ENCODE results near the gene SNX32.
"Not testable (repeated sequence)": the region's sequence is repeated elsewhere in the genome, so short reads cannot be mapped to it uniquely, and the experiment has no call there.

Gene SNX32

GRCh38 chr11:65829459-65829858, 4.3 kb upstream of the SNX32 start:
- no peak for DNase-seq (ENCODE audit: low spot score)

- DNase-seq (ENCODE audit: low spot score) = not testable (repeated sequence)
These were observed 1.5 kb upstream of the SNX32 start for GRCh38 chr11:65832231-65832630.

- DNase-seq (ENCODE audit: low spot score) = no peak
These were observed 439 bp downstream of the SNX32 start for GRCh38 chr11:65834202-65834601.

DNA sequence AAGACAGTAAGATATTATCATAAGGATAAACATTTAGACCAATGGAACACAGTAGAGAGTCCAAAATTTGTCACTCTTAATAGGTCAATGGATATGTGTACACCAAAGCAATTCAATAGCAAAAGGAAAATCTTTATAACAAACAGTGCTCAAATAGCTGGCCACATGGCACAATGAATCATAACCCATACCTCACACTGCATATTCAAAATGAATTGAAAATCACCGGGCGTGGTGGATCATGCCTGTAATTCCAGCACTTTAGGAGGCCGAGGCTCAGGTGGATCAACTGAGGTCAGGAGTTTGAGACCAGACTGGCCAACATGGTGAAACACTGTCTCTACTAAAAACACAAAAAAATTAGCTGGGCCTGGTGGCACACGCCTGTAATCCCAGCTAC, 8.4 kb downstream of the SNX32 start:
- no peak for DNase-seq (ENCODE audit: low spot score)

DNA sequence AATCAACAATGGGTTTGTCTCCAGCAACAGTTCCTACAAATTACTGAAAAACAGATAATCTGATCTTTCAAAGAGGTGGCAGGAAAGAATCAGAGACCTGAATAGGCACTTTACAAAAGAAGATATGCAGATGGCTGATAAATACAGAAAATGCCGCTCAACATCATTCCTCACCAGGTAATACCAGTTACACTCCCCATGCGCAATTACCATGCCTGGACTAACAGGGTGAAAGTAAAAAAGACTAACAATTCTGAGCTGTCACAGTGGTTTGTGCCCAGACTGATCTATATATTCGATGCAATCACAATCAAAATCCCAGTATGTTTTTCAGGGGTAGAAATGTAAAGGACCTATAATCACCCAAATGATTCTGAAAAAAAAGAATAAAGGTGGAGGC, 10.0 kb downstream of the SNX32 start:
- no peak for DNase-seq (ENCODE audit: low spot score)

- no peak for DNase-seq (ENCODE audit: low spot score)
These were observed 10.6 kb downstream of the SNX32 start for GRCh38 chr11:65844231-65844872.

GRCh38 chr11:65847746-65848145, 14.0 kb downstream of the SNX32 start:
- DNase-seq (ENCODE audit: low spot score) = no peak

DNA sequence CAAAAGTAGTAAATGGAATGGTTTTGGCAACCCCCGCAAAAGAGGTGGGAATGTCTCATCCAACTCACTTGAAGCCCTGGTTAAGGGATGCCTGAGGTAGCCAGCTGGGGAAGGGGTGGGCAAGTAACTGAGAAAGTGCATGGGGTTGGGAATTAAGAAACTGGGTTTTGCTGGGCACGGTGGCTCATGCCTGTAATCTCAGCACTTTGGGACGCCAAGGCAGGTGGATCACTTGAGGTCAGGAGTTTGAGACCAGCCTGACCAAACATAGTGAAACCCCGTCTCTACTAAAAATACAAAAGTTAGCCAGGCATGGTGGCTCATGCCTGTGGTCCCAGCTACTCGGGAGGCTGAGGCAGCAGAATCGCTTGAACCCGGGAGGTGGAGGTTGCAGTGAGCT, 14.9 kb downstream of the SNX32 start:
- not testable (repeated sequence) for DNase-seq (ENCODE audit: low spot score)

DNA sequence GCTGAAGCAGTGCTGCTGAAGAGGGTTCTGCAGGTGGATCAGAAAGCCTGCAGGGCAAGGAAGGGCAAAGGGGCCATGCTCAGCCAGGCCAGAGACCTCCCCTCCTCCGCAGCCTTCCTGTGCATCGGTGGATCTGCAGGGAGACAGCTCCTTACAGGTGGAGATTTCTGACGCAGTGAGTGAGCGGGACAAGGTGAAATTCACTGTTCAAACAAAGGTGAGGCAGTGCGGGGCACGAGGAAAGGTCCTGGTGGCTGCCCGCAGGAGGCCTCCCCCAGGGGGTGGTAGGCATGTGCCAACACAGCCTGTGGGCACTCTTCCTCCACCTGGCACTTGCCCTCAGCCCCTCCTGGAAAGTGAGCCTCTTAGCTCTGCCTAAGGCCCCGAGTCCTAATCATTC, 15.6 kb downstream of the SNX32 start:
- DNase-seq (ENCODE audit: low spot score) = no peak

- DNase-seq (ENCODE audit: low spot score) = no peak
These were observed 16.0 kb downstream of the SNX32 start for GRCh38 chr11:65849771-65850216.

DNA sequence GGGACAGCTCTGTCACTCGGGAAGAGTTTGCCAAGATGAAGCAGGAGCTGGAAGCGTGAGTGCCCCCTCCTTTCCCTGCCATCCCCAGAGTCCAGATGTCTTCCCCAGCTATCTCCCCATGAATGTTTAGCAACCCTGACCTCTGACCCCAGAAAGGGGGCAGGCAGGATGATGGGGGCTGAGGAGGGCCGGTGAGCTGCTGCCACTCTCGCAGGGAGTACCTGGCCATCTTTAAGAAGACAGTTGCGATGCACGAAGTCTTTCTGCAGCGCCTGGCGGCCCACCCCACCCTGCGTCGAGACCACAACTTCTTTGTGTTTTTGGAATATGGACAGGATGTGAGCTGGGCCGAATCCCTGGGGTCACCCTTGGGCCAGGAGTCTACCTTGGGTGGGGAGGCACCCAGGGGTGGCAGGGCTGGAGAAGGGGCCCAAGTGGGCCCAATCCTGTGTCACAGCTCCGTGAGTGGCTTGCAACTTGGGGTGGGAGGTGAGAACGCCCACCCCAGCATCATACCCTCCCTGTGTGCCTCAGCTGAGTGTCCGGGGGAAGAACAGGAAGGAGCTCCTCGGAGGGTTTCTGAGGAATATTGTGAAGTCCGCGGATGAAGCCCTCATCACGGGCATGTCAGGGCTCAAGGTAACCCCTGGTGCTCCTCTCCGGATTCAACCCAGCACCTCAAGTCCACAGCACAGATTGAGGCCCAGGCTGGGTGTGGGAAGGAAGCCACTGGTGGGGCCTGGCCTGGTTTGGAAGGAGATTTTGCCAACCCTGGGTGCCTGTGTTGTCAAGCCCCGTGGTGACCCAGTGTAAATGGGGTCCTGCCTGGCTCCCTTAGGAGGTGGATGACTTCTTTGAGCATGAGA, 16.7 kb downstream of the SNX32 start:
- no peak for DNase-seq (ENCODE audit: low spot score)

GRCh38 chr11:65851083-65851579, 17.4 kb downstream of the SNX32 start:
- DNase-seq (ENCODE audit: low spot score) = no peak

DNA sequence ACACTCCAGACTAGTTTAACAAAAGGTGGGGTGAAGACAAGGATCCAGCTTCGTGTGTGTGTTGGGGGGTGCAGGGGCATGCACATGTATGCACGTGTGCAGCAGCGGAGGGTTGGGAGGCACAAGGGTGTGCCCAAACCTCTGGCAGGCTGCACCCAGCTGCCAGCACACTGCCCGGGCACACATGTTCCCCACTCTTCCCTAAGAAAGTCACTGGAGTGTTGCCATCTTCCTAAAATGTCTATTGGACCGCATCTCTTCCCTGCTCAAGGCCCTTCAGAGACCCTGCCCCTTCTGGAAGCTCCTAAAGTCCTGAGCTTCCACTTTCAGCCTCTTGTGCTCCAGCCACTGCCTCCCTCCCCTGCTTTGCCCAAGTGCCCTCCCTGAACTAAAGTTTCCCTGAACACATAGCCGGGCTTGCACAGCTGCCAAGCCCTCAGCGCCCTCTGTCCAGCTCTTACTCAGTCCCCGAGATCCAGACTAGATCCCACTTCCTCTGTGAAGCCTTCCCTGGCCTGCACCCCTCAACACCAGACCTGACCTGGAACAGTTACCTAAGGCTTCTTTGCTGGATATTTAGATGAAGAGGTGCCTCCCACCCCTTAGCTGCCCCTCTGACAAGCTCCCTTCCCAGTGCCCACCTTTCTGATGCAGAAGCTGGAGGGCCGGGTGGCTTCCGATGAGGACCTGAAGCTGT, 18.2 kb downstream of the SNX32 start:
- DNase-seq (ENCODE audit: low spot score) = no peak

DNA sequence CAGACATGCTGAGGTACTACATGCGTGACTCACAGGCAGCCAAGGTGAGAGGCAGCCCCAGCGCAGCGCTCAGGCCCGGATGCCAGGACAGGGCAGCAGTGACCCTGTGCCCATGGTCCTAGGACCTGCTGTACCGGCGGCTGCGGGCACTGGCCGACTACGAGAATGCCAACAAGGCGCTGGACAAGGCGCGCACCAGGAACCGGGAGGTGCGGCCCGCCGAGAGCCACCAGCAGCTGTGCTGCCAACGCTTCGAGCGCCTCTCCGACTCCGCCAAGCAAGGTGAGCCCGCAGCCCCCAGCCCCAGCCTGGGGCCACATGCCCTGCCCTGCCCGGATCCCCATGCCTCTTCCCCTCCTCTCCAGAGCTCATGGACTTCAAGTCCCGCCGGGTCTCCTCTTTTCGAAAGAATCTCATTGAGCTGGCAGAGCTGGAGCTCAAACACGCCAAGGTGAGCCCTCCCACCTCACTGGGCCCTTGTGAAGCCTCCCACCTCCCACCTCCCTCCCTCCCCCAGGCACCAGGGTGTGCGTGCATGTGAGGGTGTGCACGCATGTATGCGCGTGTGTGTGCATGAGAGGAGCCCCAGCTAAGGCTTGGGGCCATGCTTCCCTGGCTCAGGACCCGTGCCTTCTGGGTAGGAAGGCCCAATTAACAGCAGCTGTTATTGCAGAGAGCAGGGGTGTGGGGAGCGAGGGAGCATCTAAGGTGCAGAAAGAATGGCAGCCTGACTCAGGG, 18.9 kb downstream of the SNX32 start:
- DNase-seq (ENCODE audit: low spot score) = no peak

DNA sequence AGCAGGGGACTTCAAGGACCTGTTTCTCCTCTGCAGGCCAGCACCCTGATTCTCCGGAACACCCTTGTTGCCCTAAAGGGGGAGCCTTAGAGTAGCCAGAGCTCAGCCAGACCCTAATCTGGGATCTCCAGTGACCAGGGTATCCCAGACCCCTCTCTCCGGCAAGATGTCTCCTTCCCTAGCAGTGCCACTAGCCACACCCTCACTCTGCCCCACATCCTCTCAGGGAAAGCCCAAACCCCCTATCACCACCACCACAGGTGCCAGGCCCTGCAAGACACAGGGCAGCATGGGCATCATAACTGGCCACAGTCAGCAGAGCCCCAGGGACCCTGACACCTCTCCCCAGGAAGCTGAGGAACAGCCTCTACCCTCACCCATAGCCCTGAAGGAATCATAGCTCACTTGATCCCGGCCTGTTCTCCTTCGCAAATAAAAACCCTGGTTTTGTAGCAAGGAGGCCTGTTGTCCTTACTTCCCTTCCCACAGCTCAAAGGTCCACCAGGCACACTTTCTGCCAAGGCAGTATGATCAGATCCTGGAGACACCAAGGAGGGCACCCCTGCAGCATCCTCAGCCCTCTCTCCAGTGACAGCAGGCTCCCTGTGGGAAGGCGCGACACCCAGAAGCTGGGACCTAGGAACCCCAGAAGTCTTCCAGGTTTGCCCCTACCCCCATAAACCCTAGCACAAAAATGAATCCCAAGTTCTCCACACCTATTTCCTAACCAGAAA, 19.6 kb downstream of the SNX32 start:
- no peak for DNase-seq (ENCODE audit: low spot score)

DNA sequence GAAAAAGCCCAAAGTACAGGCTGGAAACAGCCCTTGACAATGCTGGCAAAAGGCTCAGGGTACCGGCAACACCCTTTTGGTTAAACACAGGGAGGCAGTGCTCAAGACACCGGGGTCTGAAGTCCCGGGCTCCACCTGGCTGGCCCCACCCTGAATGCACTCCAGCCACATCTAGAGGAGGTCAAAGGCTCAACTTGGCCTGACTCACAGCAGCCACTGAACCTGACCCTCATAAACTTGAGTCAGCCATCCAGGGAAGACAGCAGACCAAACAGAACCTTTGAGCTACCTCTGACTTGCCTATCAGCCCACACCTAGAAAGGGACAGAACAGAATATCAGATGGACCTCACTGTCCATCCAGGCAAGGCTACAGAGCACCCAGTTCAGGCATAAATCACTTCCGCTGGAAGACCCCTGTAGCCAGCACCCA, 20.4 kb downstream of the SNX32 start:
- no peak for DNase-seq (ENCODE audit: low spot score)

DNA sequence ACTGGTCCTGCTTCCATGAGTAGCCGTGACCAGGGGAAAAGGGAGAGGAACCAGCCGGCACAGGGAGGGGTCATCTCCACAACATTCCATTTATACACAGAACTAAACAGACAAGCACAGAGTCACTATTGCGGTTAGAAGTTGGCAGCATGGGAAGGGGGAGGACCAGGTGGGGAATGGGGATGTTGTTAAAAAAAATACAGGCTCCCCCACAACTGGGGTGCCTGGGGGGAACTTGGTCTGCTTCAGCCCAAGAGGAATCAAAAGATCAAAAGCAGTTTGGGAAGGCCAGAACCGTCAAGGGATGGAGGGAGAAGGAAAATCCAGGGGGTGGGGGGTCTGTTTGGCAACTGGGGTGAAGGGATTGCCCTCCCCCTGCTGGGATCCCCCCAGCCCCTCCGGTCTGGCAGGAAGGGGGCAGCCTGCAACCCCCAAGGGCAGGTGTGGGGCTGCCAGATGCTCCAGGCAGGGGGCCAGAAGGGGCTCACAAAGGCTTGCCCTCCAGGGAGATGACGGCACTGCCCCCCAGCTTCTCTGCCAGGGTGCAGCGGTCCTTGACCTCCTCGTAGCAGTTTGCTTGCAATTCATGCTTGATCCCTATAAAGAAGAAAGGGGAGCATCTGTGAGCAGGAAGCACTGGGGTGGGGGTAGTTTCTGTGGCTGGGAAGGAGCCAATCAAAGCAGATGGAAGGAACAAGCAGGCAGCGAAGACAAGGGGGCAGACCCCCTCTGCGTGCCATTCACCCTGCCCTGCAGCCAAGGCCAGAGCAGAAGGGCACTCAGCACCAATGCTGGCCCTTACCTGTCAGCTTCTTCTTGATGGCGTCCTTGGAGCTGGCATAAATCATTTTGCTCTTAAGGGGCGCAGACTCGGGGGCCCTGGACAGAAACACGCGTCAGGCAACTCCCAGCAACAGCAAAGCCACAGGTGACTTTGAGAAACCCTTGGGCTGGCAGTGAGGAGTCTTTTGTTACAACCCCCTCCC, 21.4 kb downstream of the SNX32 start:
- DNase-seq (ENCODE audit: low spot score) = no peak

- DNase-seq (ENCODE audit: low spot score) = no peak
These were observed 22.2 kb downstream of the SNX32 start for GRCh38 chr11:65855927-65856363.

DNA sequence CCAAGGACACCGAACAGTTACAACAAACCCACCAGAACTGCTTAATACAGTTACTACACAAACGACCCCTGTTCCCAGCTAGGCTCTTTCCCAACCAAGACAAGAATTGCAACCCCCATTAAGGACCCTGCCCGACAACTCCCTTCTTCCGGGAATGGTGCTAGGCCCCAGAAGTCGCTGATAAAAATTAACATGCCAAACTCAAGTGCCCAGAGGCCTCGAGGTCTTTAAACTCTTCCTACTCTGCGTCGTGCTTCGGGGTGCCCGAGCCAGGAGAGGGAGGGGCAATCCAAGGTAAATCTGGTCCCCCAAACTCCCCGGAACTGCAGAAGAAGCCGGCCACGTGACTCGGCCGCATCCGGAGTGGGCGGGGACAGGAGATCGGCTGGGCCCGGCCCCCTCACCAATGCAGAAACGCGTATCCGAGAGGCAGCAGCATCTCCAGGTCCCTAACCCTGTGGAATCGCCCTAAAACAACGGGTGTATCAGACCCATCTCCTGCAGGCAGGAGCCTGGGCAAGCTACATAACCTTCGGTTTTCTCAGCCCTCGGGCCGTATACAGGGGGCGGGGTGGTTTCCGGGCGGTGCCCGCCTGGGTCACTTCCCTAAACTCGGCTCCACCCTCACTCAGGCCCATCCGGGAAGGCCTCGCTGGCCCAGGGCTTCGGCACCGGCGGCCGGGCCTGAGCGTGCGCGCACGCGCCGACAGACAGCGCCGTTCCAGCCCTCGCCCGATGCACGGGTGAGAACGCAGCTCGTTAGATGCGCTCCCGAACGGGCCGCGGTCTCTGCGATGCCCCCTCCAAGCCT, 23.1 kb downstream of the SNX32 start:
- DNase-seq (ENCODE audit: low spot score) = peak; percentile 66

All from SW480 (cell line).